Endothelial cell of umbilical vein (primary cell): ENCODE measurements around the gene ZNF143. TPM values are rescaled to one million over a fixed set of nuclear protein-coding genes. Genes with fewer than 3 reads are reported as not detected.

Experiments used
- BruUV-seq: library from RNA; stranded (reverse); fragments of 400-500 nt; replicated peaks from 2 replicates; lab custom pipeline; 2021; lab: Mats Ljungman, UMichigan
- CTCF ChIA-PET: fragments of 300-600, 350-600 bp; sonication (Branson Sonifier 250); formaldehyde crosslinking; loops from one replicate; lab custom pipeline; 2021; ENCODE audit warnings: antibody characterized with exemption, inconsistent platforms; lab: Charles Lee
- POLR2A ChIA-PET: fragments of 300-600, 350-600 bp; sonication (Branson Sonifier 250); formaldehyde crosslinking; loops from one replicate; lab custom pipeline; 2021; ENCODE audit warnings: antibody characterized with exemption, inconsistent platforms; lab: Charles Lee
- DNase-seq: peaks from one replicate; pipeline ENCODE4 v3.0.0-alpha.2; 2011; ENCODE audit warnings: low read depth, low spot score
- FAIRE-seq: peaks from 2 replicates; lab custom pipeline; 2011; peaks lifted over from hg19 to GRCh38; lab: Jason Lieb, UNC
- H2AFZ ChIP-seq: 2 replicates; pipeline ENCODE4 v1.6.0; 2012; ENCODE audit warnings: low read depth, low read length, control low read depth, inconsistent platforms
- H3K27ac ChIP-seq: 2 replicates; pipeline ENCODE4 v1.5.1; 2011; ENCODE audit warnings: low read depth, mild to moderate bottlenecking, control low read depth, low read length, moderate library complexity; ENCODE audit not compliant: insufficient read depth
- H3K27me3 ChIP-seq, 2 experiments: 2 replicates each; pipeline versions ENCODE4 v1.6.0 to v1.6.1; 2011; ENCODE audit warnings: low read length in 2 of 2, mixed read lengths in 1 of 2; ENCODE audit not compliant: control insufficient read depth in 2 of 2, insufficient read depth in 2 of 2
- H3K36me3 ChIP-seq, 2 experiments: 2 replicates in 1 of 2; 3 replicates in 1 of 2; pipeline ENCODE4 v1.5.1; 2011; ENCODE audit warnings: low read length in 2 of 2, mild to moderate bottlenecking in 1 of 2, moderate library complexity in 1 of 2; ENCODE audit not compliant: control insufficient read depth in 2 of 2, insufficient read depth in 2 of 2; ENCODE audit errors: extremely low read depth in 1 of 2
- H3K4me1 ChIP-seq: 3 replicates; pipeline ENCODE4 v1.5.1; 2011; ENCODE audit warnings: mild to moderate bottlenecking, low read length; ENCODE audit not compliant: control insufficient read depth, insufficient read depth; ENCODE audit errors: extremely low read depth
- H3K4me2 ChIP-seq: 2 replicates; pipeline ENCODE4 v1.6.1; 2011; ENCODE audit warnings: low read length, control low read depth, mixed read lengths; ENCODE audit not compliant: insufficient read depth
- H3K4me3 ChIP-seq, 3 experiments: fragments of 200-600 bp in 1 of 3; sonication (generic), shearing (Covaris generic) in 1 of 3; replicated peaks in 1 of 3; 2 replicates each; pipeline ENCODE4 v1.5.1; 2011 to 2016; ENCODE audit warnings: control low read depth in 3 of 3, low read length in 3 of 3, mild to moderate bottlenecking in 2 of 3, inconsistent platforms in 1 of 3, low read depth in 1 of 3, moderate library complexity in 1 of 3; ENCODE audit not compliant: insufficient read depth in 1 of 3
- H3K79me2 ChIP-seq: 2 replicates; pipeline ENCODE4 v1.6.0; 2012; ENCODE audit warnings: low read length, inconsistent platforms; ENCODE audit not compliant: control insufficient read depth, insufficient read depth
- H3K9ac ChIP-seq: replicated peaks from 2 replicates; pipeline ENCODE3; 2011; ENCODE audit warnings: low read length, control low read depth; ENCODE audit not compliant: insufficient read depth; ENCODE audit errors: extremely low read depth
- H3K9me1 ChIP-seq: replicated peaks from 3 replicates; pipeline ENCODE4 v1.6.0; 2011; ENCODE audit warnings: mild to moderate bottlenecking, low read length; ENCODE audit not compliant: control insufficient read depth, insufficient read depth; ENCODE audit errors: extremely low read depth
- H3K9me3 ChIP-seq: replicated peaks from 2 replicates; pipeline ENCODE4 v1.5.1; 2012; ENCODE audit warnings: low read length, inconsistent platforms; ENCODE audit not compliant: control insufficient read depth, insufficient read depth
- H4K20me1 ChIP-seq: replicated peaks from 2 replicates; pipeline ENCODE3; 2011; ENCODE audit warnings: mild to moderate bottlenecking, low read length; ENCODE audit not compliant: control insufficient read depth, insufficient read depth; ENCODE audit errors: extremely low read depth
- CTCF ChIP-seq, 2 donors: IDR thresholded peaks; 1 replicate in 1 of 2; 2 replicates in 1 of 2; pipeline ENCODE4 v1.5.1; 2011; ENCODE audit warnings: low read length in 2 of 2, mild to moderate bottlenecking in 2 of 2, moderate library complexity in 2 of 2, control low read depth in 1 of 2, inconsistent platforms in 1 of 2, low read depth in 1 of 2; ENCODE audit not compliant: insufficient read depth in 1 of 2; ENCODE audit errors: extremely low read depth in 1 of 2
- EZH2 ChIP-seq: IDR thresholded peaks from 2 replicates; pipeline ENCODE4 v1.6.1; 2012; ENCODE audit warnings: borderline replicate concordance, low read depth, mild to moderate bottlenecking, moderate library complexity, low read length, inconsistent platforms; ENCODE audit not compliant: severe bottlenecking
- FOS ChIP-seq: IDR thresholded peaks from 2 replicates; pipeline ENCODE4 v1.6.1; 2011; ENCODE audit warnings: mild to moderate bottlenecking, low read length, moderate library complexity, borderline replicate concordance; ENCODE audit not compliant: insufficient read depth
- GATA2 ChIP-seq: IDR thresholded peaks from 2 replicates; pipeline ENCODE4 v1.7.0; 2011; ENCODE audit warnings: low read depth, mild to moderate bottlenecking, moderate library complexity, mixed read lengths, low read length; ENCODE audit not compliant: insufficient read length, insufficient read depth
- JUN ChIP-seq: IDR thresholded peaks from 2 replicates; pipeline ENCODE4 v1.6.1; 2011; ENCODE audit warnings: borderline replicate concordance, low read depth; ENCODE audit not compliant: insufficient read length, insufficient read depth
- MAX ChIP-seq: IDR thresholded peaks from 2 replicates; pipeline ENCODE4 v1.6.1; 2011; ENCODE audit not compliant: insufficient read depth, insufficient read length
- MYC ChIP-seq: IDR thresholded peaks from one replicate; pipeline ENCODE4 v1.6.1; 2011; ENCODE audit warnings: mild to moderate bottlenecking, low read depth, low read length
- POLR2A ChIP-seq: IDR thresholded peaks from 2 replicates; pipeline ENCODE4 v1.6.1; 2012; ENCODE audit warnings: low read depth, mild to moderate bottlenecking, control low read depth, low read length
- POLR2AphosphoS5 ChIP-seq: IDR thresholded peaks from 2 replicates; pipeline ENCODE4 v1.6.1; 2012; ENCODE audit warnings: low read depth, mild to moderate bottlenecking, control low read depth, low read length, moderate library complexity; ENCODE audit not compliant: insufficient read depth
- dilution Hi-C: fragments of 300-500 bp; cut with MboI; formaldehyde crosslinking; loops from one replicate; pipeline ENCODE4 v1.15.0; 2019; ENCODE audit warnings: low sequenced_read_pairs; ENCODE audit not compliant: extremely low pct_ligation_motif_present
- intact Hi-C: fragments of 100-400 bp; cut with micrococcal nuclease; formaldehyde crosslinking; loops from one replicate; pipeline ENCODE4 v1.10.0; 2022
- polyA plus RNA-seq, 4 experiments: library from polyadenylated mRNA; depleted of rRNA in 3 of 4; stranded (reverse) in 3 of 4; unstranded in 1 of 4; fragments of >200 nt; gene quantifications; 2 replicates each; pipeline versions ENCODE4 v1.2.1 to v1.2.3, GENCODE V29; 2011 to 2012; ENCODE audit warnings: missing spikeins in 1 of 4
- total RNA-seq: library from RNA; stranded (reverse); gene quantifications from 2 replicates; pipeline ENCODE4 v1.2.3, GENCODE V29; 2021

ZNF143 gene
- total and polyA plus RNA-seq, 2 donors (not counting 3 experiments of a cell fraction or from before 2014, with no cell fraction given) = 19.0 to 29.8 TPM

GRCh38 chr11:9568854-9569587 lies 108.2 kb downstream of the ZNF143 start:
- H3K9me1 ChIP-seq = no peaks in the 10 kb centered on the region
- FAIRE-seq (peak; percentile 83), DNase-seq (peak; percentile 79)
- no peaks in the 10 kb centered on the region for H4K20me1 ChIP-seq
- no peaks in the 10 kb centered on the region for H3K9me3 ChIP-seq
- H3K9ac ChIP-seq = peak overlapping the region; percentile 69
- TF ChIP-seq POLR2A = no peak
- TF ChIP-seq EZH2 = no peak
- no peak for TF ChIP-seq POLR2AphosphoS5
- TF ChIP-seq FOS = no peak
- no peak for TF ChIP-seq CTCF (IDR thresholded peaks at IDR 0.05; ENCODE audit: extremely low read depth in 1 of 2, insufficient read depth in 1 of 2, low read depth in 1 of 2, low read length in 2 of 2)
- TF ChIP-seq GATA2 = no peak
- no peak for TF ChIP-seq MYC
- no peak for TF ChIP-seq MAX
- no peak for TF ChIP-seq JUN
- no peaks in the 10 kb centered on the region for H3K27me3 ChIP-seq
- H3K4me1 ChIP-seq = peaks cover 31% of the 10 kb centered on the region
- intact Hi-C loops (loop anchor here (5.0 kb wide), 1 partner anchor 758 kb away; no protein-coding TSS in a partner anchor), dilution Hi-C loops (no loop called here)
- ChIA-PET CTCF (interaction anchor here (2.4 kb wide), 1 partner anchor 34 kb away, joined by 13 read pairs; no protein-coding TSS in a partner anchor), POLR2A (no interaction called here)
- H3K4me3 ChIP-seq = peak overlapping the region in 1 of 3 experiments; percentile 13
- no peaks in the 10 kb centered on the region for H3K36me3 ChIP-seq
- H3K27ac ChIP-seq = peak overlapping the region; percentile 77
- H3K79me2 ChIP-seq = peaks cover 4% of the 10 kb centered on the region
- no TSS peak for BruUV-seq
- peak overlapping the region; percentile 34 for H3K4me2 ChIP-seq
- peak overlapping the region; percentile 47 for H2AFZ ChIP-seq
